ENCODE measurements around the gene MANEA. TPM values are rescaled to one million over a fixed set of nuclear protein-coding genes. Genes with fewer than 3 reads are reported as not detected.

The MANEA gene, protein sequence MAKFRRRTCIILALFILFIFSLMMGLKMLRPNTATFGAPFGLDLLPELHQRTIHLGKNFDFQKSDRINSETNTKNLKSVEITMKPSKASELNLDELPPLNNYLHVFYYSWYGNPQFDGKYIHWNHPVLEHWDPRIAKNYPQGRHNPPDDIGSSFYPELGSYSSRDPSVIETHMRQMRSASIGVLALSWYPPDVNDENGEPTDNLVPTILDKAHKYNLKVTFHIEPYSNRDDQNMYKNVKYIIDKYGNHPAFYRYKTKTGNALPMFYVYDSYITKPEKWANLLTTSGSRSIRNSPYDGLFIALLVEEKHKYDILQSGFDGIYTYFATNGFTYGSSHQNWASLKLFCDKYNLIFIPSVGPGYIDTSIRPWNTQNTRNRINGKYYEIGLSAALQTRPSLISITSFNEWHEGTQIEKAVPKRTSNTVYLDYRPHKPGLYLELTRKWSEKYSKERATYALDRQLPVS
- total RNA-seq: 10.0 and 10.4 TPM in 2 replicates

GRCh38 chr6:95577304-95578105 lies at the start of gene MANEA:
MANEA (plus strand) TSS chr6:95577535; CDS start chr6:95586440, 8,905 bp downstream.

